ENCODE results near the gene SLC8A2. TPM values are rescaled to one million over a fixed set of nuclear protein-coding genes. Genes with fewer than 3 reads are reported as not detected.

SLC8A2 gene
- total and polyA plus RNA-seq, 2 of the 4 experiments (the other 2 are of a cell fraction): 0.05 TPM; not detected in 1

DNA sequence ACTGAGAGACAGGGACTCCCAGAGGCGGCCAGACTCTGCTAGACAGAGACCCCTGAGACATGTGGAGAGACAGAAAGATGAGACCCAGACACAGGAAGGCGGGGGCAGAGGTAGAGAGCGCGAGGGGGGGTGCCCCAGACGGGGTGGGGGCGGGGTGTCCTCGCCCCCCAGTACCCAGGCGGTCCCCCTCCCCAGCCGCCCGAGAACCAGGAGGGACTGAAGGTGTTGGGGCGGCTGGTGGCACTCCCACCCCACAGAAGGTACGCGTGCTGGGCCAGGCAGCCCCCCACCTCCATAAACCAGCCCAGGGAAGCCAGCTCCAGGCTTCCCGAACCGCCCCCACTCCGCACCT is 336 bp downstream of the SLC8A2 start:
- no peak overlapping the region for H3K4me3 ChIP-seq (ENCODE audit: insufficient read depth, low read depth, low read length)
- no peak overlapping the region for H4K8ac ChIP-seq (ENCODE audit: low read depth in 2 of 2, low read length in 2 of 2)
- H3K18ac ChIP-seq (ENCODE audit: low read depth, low read length): no peak overlapping the region
- H2BK15ac ChIP-seq (ENCODE audit: low read depth, low read length): no peak overlapping the region
- no peak overlapping the region for H3K27ac ChIP-seq (ENCODE audit: insufficient read depth, low read length)
- no peaks in the 10 kb centered on the region for H3K9me1 ChIP-seq (ENCODE audit: insufficient read depth, low read length)
- no CpG with 5 or more reads among the region's 16 CpGs for WGBS, 2 experiments (ENCODE audit: extremely low coverage in 2 of 2, insufficient read length in 1 of 2)
- H3K56ac ChIP-seq (ENCODE audit: extremely low read depth, insufficient read depth, low read length): no peak overlapping the region
- H3K9ac ChIP-seq (ENCODE audit: low read depth, low read length): no peak overlapping the region
- H2AK9ac ChIP-seq (replicated peaks; ENCODE audit: low read depth, low read length, poor library complexity): no peak overlapping the region
- no peaks in the 10 kb centered on the region for H3K4me1 ChIP-seq (ENCODE audit: control insufficient read depth, insufficient read depth, low read length)
- in situ Hi-C loops (cut with MboI; ENCODE audit: low sequenced_read_pairs): no loop called here
- H3K36me3 ChIP-seq (ENCODE audit: control insufficient read depth, insufficient read depth, low read length): no peaks in the 10 kb centered on the region
- H3K14ac ChIP-seq (replicated peaks; ENCODE audit: low read depth, low read length): no peak overlapping the region
- intact Hi-C loops (cut with micrococcal nuclease): no loop called here
- H2BK120ac ChIP-seq (ENCODE audit: low read depth, low read length): no peak overlapping the region
- dilution Hi-C loops (cut with HindIII; ENCODE audit: low sequenced_read_pairs, unreplicated experiment): no loop called here
- no peak overlapping the region for H4K5ac ChIP-seq (ENCODE audit: low read depth, low read length)
- peaks cover 5% of the 10 kb centered on the region; the same call in 1 of the 2 replicates for H3K9me3 ChIP-seq (ENCODE audit: control insufficient read depth, insufficient read depth, low read length)
- H2BK20ac ChIP-seq (ENCODE audit: low read depth, low read length): no peak overlapping the region
- H2BK5ac ChIP-seq (ENCODE audit: low read depth, low read length, poor library complexity, severe bottlenecking): no peak overlapping the region
- H3K4ac ChIP-seq (ENCODE audit: low read depth, low read length): no peak overlapping the region
- H4K20me1 ChIP-seq (ENCODE audit: insufficient read depth, low read length): no peaks in the 10 kb centered on the region; the same call in 1 of the 2 replicates
- ATAC-seq (ENCODE audit: low read depth) (no peak), DNase-seq (no peak)
- TF ChIP-seq POLR2A (IDR thresholded peaks at IDR 0.05; ENCODE audit: low read depth, low read length) (no peak), RAD21 (IDR thresholded peaks at IDR 0.05; ENCODE audit: low read length) (no peak), NFE2L2 (IDR thresholded peaks at IDR 0.05; ENCODE audit: low read depth, low read length) (no peak), CEBPB (IDR thresholded peaks at IDR 0.05; ENCODE audit: low read depth, low read length) (no peak), BHLHE40 (IDR thresholded peaks at IDR 0.05; ENCODE audit: low read depth, low read length) (no peak), FOS (IDR thresholded peaks at IDR 0.05; ENCODE audit: low read depth, low read length) (no peak), CHD1 (IDR thresholded peaks at IDR 0.05; ENCODE audit: low read depth, low read length) (no peak), MAZ (IDR thresholded peaks at IDR 0.05; ENCODE audit: borderline replicate concordance, low read depth, low read length) (no peak), RCOR1 (IDR thresholded peaks at IDR 0.05; ENCODE audit: insufficient replicate concordance, low read length) (no peak), USF2 (IDR thresholded peaks at IDR 0.05; ENCODE audit: low read depth, low read length) (no peak), RFX5 (IDR thresholded peaks at IDR 0.05; ENCODE audit: low read depth, low read length) (no peak), MXI1 (IDR thresholded peaks at IDR 0.05; ENCODE audit: borderline replicate concordance, low read depth, low read length) (no peak), ELK1 (IDR thresholded peaks at IDR 0.05; ENCODE audit: borderline replicate concordance, low read depth, low read length) (no peak)
- TF ChIP-seq, protein P1, sequence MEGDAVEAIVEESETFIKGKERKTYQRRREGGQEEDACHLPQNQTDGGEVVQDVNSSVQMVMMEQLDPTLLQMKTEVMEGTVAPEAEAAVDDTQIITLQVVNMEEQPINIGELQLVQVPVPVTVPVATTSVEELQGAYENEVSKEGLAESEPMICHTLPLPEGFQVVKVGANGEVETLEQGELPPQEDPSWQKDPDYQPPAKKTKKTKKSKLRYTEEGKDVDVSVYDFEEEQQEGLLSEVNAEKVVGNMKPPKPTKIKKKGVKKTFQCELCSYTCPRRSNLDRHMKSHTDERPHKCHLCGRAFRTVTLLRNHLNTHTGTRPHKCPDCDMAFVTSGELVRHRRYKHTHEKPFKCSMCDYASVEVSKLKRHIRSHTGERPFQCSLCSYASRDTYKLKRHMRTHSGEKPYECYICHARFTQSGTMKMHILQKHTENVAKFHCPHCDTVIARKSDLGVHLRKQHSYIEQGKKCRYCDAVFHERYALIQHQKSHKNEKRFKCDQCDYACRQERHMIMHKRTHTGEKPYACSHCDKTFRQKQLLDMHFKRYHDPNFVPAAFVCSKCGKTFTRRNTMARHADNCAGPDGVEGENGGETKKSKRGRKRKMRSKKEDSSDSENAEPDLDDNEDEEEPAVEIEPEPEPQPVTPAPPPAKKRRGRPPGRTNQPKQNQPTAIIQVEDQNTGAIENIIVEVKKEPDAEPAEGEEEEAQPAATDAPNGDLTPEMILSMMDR (conservative IDR thresholded peaks at IDR 0.05; ENCODE audit: low read depth, low read length): no peak
- H3K79me1 ChIP-seq (ENCODE audit: low read depth in 1 of 2, low read length in 2 of 2): no peaks in the 10 kb centered on the region
- no peak overlapping the region for H2AK5ac ChIP-seq (ENCODE audit: low read depth, low read length)
- ChIA-PET CTCF (no interaction called here), POLR2A (ENCODE audit: unreplicated experiment) (no interaction called here)
- no peak overlapping the region for H3K23ac ChIP-seq (ENCODE audit: low read depth, low read length)
- peaks cover 49% of the 10 kb centered on the region for H3K27me3 ChIP-seq (ENCODE audit: control insufficient read depth, insufficient read depth, low read length)
- no peak overlapping the region for H2AFZ ChIP-seq (replicated peaks; ENCODE audit: low read length, poor library complexity)
- no peak overlapping the region for H4K91ac ChIP-seq (ENCODE audit: insufficient read depth, low read depth, low read length)
- no peak overlapping the region; the same call in 1 of the 2 replicates for H3K4me2 ChIP-seq (ENCODE audit: low read depth, low read length)
- no TSS peak for BruUV-seq (replicated peaks)

Data from IMR-90 (cell line).